PC-3 (cell line): Measurements from ENCODE around the gene ABRAXAS1.

Experiments used
- EZH2 ChIP-seq: fragments of 300-600 bp; sonication (generic); IDR thresholded peaks from one replicate; pipeline ENCODE4 v1.6.1; 2017; ENCODE audit warnings: antibody characterized with exemption, mild to moderate bottlenecking, low read length; ENCODE audit not compliant: unreplicated experiment
- TF ChIP-seq, protein P1 (sequence below): fragments of 300-600 bp; sonication (generic); conservative IDR thresholded peaks from 2 replicates; pipeline ENCODE4 v1.5.1; 2017; ENCODE audit warnings: antibody characterized with exemption, low read depth, mild to moderate bottlenecking, low read length

DNA sequence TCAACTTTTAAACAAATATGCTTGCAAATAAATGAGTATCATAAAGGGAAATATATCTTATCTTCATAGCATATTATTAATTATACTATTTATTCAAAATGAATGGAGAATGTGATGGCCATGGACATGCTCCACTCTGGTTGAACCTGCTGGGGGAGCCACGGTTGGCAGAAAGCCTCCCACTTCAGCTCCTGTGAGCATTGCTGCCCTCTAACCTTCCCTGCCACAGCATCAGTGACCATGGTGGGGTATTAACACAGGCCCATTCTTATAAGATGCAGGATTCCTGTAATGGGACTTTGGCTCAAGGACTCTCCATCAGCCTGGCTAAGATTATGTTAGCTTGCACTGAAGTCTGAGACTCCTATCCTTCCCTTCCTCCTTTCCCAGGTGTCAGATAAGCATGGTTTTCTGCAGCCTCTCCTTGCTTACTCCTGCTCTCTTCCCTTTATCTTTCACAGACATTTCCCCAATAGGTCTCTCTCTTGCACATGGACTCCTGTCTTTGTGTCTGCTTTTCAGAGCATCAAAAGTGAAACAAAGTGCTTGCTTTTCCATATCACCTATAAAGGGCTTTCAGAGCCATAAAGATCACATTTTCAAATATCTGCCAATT is 4.9 kb upstream of the ABRAXAS1 start:
- TF ChIP-seq, protein P1, sequence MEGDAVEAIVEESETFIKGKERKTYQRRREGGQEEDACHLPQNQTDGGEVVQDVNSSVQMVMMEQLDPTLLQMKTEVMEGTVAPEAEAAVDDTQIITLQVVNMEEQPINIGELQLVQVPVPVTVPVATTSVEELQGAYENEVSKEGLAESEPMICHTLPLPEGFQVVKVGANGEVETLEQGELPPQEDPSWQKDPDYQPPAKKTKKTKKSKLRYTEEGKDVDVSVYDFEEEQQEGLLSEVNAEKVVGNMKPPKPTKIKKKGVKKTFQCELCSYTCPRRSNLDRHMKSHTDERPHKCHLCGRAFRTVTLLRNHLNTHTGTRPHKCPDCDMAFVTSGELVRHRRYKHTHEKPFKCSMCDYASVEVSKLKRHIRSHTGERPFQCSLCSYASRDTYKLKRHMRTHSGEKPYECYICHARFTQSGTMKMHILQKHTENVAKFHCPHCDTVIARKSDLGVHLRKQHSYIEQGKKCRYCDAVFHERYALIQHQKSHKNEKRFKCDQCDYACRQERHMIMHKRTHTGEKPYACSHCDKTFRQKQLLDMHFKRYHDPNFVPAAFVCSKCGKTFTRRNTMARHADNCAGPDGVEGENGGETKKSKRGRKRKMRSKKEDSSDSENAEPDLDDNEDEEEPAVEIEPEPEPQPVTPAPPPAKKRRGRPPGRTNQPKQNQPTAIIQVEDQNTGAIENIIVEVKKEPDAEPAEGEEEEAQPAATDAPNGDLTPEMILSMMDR: no peak
- no peak for TF ChIP-seq EZH2
